Panc1 (cell line): ENCODE results near the gene ZNF654.

ENCODE experiments used
- TCF7L2 ChIP-seq: IDR thresholded peaks from 2 replicates; pipeline ENCODE4 v1.6.1; 2011; ENCODE audit warnings: mild to moderate bottlenecking, low read depth, low read length, inconsistent platforms
- TF ChIP-seq, protein P1 (sequence below): fragments of 450-650 bp; IDR thresholded peaks from 2 replicates; pipeline ENCODE4 v1.5.1; 2017; ENCODE audit warnings: mild to moderate bottlenecking
- TF ChIP-seq, protein P2 (sequence below), 2 experiments: IDR thresholded peaks; 2 replicates each; pipeline ENCODE4 v1.6.1; 2011 to 2012; ENCODE audit warnings: low read depth in 2 of 2, control low read depth in 1 of 2, low read length in 1 of 2, mild to moderate bottlenecking in 1 of 2, moderate library complexity in 1 of 2; ENCODE audit not compliant: insufficient read depth in 1 of 2

DNA sequence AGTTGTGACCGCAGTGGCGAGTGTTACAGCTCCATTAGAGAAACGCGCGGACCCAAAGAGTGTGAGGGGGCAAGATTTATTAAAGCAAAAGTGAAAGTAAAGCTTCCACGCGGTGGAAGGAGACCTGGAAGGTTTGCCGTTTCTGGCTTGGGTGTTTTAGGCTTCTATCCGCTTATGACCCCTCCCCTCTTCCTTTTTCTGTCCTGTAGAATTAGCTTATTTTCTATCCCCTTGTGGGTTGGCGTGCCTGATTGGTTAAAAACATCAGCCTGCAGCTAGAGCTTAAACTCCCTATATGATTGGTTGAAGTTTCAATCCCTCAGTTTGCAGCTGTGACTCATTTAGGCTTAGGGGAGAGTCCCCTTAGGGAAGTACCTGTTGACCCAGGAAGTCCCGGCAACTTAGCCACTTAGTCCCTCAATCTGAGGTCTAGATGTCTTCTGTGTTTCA lies 130.3 kb downstream of the ZNF654 start:
- TF ChIP-seq, protein P1, sequence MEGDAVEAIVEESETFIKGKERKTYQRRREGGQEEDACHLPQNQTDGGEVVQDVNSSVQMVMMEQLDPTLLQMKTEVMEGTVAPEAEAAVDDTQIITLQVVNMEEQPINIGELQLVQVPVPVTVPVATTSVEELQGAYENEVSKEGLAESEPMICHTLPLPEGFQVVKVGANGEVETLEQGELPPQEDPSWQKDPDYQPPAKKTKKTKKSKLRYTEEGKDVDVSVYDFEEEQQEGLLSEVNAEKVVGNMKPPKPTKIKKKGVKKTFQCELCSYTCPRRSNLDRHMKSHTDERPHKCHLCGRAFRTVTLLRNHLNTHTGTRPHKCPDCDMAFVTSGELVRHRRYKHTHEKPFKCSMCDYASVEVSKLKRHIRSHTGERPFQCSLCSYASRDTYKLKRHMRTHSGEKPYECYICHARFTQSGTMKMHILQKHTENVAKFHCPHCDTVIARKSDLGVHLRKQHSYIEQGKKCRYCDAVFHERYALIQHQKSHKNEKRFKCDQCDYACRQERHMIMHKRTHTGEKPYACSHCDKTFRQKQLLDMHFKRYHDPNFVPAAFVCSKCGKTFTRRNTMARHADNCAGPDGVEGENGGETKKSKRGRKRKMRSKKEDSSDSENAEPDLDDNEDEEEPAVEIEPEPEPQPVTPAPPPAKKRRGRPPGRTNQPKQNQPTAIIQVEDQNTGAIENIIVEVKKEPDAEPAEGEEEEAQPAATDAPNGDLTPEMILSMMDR, result no peak
- TF ChIP-seq, protein P2, sequence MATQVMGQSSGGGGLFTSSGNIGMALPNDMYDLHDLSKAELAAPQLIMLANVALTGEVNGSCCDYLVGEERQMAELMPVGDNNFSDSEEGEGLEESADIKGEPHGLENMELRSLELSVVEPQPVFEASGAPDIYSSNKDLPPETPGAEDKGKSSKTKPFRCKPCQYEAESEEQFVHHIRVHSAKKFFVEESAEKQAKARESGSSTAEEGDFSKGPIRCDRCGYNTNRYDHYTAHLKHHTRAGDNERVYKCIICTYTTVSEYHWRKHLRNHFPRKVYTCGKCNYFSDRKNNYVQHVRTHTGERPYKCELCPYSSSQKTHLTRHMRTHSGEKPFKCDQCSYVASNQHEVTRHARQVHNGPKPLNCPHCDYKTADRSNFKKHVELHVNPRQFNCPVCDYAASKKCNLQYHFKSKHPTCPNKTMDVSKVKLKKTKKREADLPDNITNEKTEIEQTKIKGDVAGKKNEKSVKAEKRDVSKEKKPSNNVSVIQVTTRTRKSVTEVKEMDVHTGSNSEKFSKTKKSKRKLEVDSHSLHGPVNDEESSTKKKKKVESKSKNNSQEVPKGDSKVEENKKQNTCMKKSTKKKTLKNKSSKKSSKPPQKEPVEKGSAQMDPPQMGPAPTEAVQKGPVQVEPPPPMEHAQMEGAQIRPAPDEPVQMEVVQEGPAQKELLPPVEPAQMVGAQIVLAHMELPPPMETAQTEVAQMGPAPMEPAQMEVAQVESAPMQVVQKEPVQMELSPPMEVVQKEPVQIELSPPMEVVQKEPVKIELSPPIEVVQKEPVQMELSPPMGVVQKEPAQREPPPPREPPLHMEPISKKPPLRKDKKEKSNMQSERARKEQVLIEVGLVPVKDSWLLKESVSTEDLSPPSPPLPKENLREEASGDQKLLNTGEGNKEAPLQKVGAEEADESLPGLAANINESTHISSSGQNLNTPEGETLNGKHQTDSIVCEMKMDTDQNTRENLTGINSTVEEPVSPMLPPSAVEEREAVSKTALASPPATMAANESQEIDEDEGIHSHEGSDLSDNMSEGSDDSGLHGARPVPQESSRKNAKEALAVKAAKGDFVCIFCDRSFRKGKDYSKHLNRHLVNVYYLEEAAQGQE (IDR thresholded peaks at IDR 0.05; ENCODE audit: insufficient read depth in 1 of 2, low read depth in 2 of 2, low read length in 1 of 2), result no peak
- no peak for TF ChIP-seq TCF7L2
